ENCODE measurements around the gene SH3RF3.

DNA sequence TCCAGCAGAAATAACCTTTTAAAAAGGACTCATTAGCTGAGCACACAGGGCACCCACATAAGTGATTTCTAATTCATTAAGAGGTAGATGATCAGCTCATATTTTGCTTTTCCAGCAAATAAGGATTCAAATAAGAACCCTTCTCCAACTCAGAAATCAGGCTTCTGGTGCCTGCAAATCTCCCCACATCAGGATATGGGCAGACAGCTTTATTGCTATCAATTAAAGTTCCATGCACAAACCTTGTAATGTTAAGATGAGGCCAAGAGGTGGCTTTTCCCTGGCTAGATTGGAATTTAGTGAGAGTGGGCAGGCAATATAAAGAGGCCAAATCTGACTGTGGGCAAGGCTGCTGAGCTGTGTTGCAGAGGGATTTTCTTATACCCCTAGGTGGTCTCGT, 193.6 kb downstream of the SH3RF3 start:
- TF ChIP-seq POLR2A (IDR thresholded peaks at IDR 0.05): no peak
- TF ChIP-seq POLR2AphosphoS5 (IDR thresholded peaks at IDR 0.05): no peak

Data from breast epithelium (tissue), 3 donors.